T47D (cell line): ENCODE data around the gene MT1B.
A peak's percentile ranks its signal among the peaks of the same experiment; 100 is the strongest.

Experiments
- DNase-seq, 2 experiments: peaks; one replicate each; pipeline versions ENCODE4 v3.0.0 to v3.0.0-alpha.2; 2011 to 2012; ENCODE audit warnings: low read depth in 1 of 2, low spot score in 1 of 2
- JUND ChIP-seq: IDR thresholded peaks from 2 replicates; pipeline ENCODE4 v1.6.1; 2012; ENCODE audit warnings: low read depth
- in situ Hi-C: cut with HindIII; loops from 2 replicates; pipeline ENCODE4 v1.10.0; 2016; ENCODE audit warnings: low sequenced_read_pairs, low pct_unique_long_range_greater_than_20kb

Gene MT1B

GRCh38 chr16:56651586-56651985 lies at the start of gene MT1B:
Gene MT1B (plus strand): TSS chr16:56651886. CDS start chr16:56651954, 68 bp downstream.
- in situ Hi-C loops, result no loop called here
- no peak for DNase-seq
- no peak for TF ChIP-seq JUND

- DNase-seq, result peak; percentile 60 to 84
- in situ Hi-C loops, result no loop called here
- no peak for TF ChIP-seq JUND
Measured at GRCh38 chr16:56603589-56603988, 48.1 kb upstream of the MT1B start.

GRCh38 chr16:56604966-56605365 lies 46.7 kb upstream of the MT1B start:
- no peak for TF ChIP-seq JUND
- DNase-seq, result no peak
- in situ Hi-C loops, result no loop called here

- no peak for DNase-seq
- TF ChIP-seq JUND, result no peak
- in situ Hi-C loops, result no loop called here
Measured at GRCh38 chr16:56605475-56605874, 46.2 kb upstream of the MT1B start.

- no peak for DNase-seq
- in situ Hi-C loops, result no loop called here
- no peak for TF ChIP-seq JUND
Measured at GRCh38 chr16:56606071-56606475, 45.6 kb upstream of the MT1B start.

- no peak for DNase-seq
- in situ Hi-C loops, result no loop called here
- no peak for TF ChIP-seq JUND
Measured at GRCh38 chr16:56606476-56607108, 45.1 kb upstream of the MT1B start.

GRCh38 chr16:56607109-56607618 lies 44.5 kb upstream of the MT1B start:
- peak in 1 of 2 experiments; percentile 87 for DNase-seq
- TF ChIP-seq JUND, result no peak
- in situ Hi-C loops, result no loop called here

- TF ChIP-seq JUND, result no peak
- no peak for DNase-seq
- in situ Hi-C loops, result no loop called here
Measured at GRCh38 chr16:56607675-56608042, 44.0 kb upstream of the MT1B start.

- in situ Hi-C loops, result no loop called here
- TF ChIP-seq JUND, result no peak
- peak; percentile 78 to 95 for DNase-seq
Measured at GRCh38 chr16:56608043-56608875, 43.4 kb upstream of the MT1B start, which contains the start of gene MT2A. Gene MT2A (plus strand): TSS chr16:56608584. CDS start chr16:56608656, 72 bp downstream.

- no peak for DNase-seq
Measured at GRCh38 chr16:56608876-56609462, 42.7 kb upstream of the MT1B start.

GRCh38 chr16:56609463-56609921 lies 42.2 kb upstream of the MT1B start:
- no peak for TF ChIP-seq JUND
- in situ Hi-C loops, result no loop called here
- DNase-seq, result peak in 1 of 2 experiments; percentile 58

More at GRCh38 chr16:56608876-56609462, 42.7 kb upstream of the MT1B start:
- in situ Hi-C loops, result no loop called here
- TF ChIP-seq JUND, result no peak

GRCh38 chr16:56610017-56610608 lies 41.6 kb upstream of the MT1B start:
- TF ChIP-seq JUND, result no peak
- DNase-seq, result peak in 1 of 2 experiments; percentile 87
- in situ Hi-C loops, result no loop called here
